CD14-positive monocyte (primary cell): ENCODE measurements around the gene RASD2. TPM values are rescaled to one million over a fixed set of nuclear protein-coding genes. Genes with fewer than 3 reads are reported as not detected.

Experiments used
- DNase-seq, 3 donors: peaks; one replicate each; pipeline ENCODE4 v3.0.0-alpha.2; 2011 to 2022
- H2AFZ ChIP-seq: 2 replicates; pipeline ENCODE4 v1.6.0; 2012; ENCODE audit warnings: mild to moderate bottlenecking, low read depth, low read length, inconsistent platforms; ENCODE audit not compliant: insufficient read depth, poor library complexity, severe bottlenecking
- H3K27ac ChIP-seq, 2 donors: 1 replicate in 1 of 2; 2 replicates in 1 of 2; pipeline ENCODE4 v1.5.1; 2012 to 2013; ENCODE audit warnings: low read length in 2 of 2, control low read depth in 1 of 2, inconsistent platforms in 1 of 2, low read depth in 1 of 2, mild to moderate bottlenecking in 1 of 2
- H3K27me3 ChIP-seq, 2 donors: one replicate each; pipeline versions ENCODE4 v1.6.0 to v1.6.1; 2011 to 2013; ENCODE audit warnings: low read length in 2 of 2; ENCODE audit not compliant: control insufficient read depth in 2 of 2, insufficient read depth in 2 of 2
- H3K36me3 ChIP-seq, 2 donors: replicated peaks in 1 of 2; 1 replicate in 1 of 2; 2 replicates in 1 of 2; pipeline versions ENCODE4 v1.5.1 to v1.6.1; 2012 to 2013; ENCODE audit warnings: low read length in 2 of 2, control low read depth in 1 of 2, inconsistent platforms in 1 of 2, mild to moderate bottlenecking in 1 of 2; ENCODE audit not compliant: insufficient read depth in 2 of 2, control insufficient read depth in 1 of 2
- H3K4me1 ChIP-seq, 2 donors: 1 replicate in 1 of 2; 2 replicates in 1 of 2; pipeline versions ENCODE4 v1.5.1 to v1.6.1; 2012 to 2013; ENCODE audit warnings: low read length in 2 of 2, control low read depth in 1 of 2, inconsistent platforms in 1 of 2, mild to moderate bottlenecking in 1 of 2, moderate library complexity in 1 of 2; ENCODE audit not compliant: insufficient read depth in 2 of 2, control insufficient read depth in 1 of 2
- H3K4me2 ChIP-seq: replicated peaks from 2 replicates; pipeline ENCODE3; 2012; ENCODE audit warnings: low read length, moderate library complexity, mild to moderate bottlenecking; ENCODE audit not compliant: poor library complexity, severe bottlenecking; ENCODE audit errors: extremely low read depth
- H3K4me3 ChIP-seq, 3 experiments: fragments of 200-600 bp in 1 of 3; sonication (generic) in 1 of 3; replicated peaks in 1 of 3; 1 replicate in 2 of 3; 2 replicates in 1 of 3; pipeline ENCODE4 v1.5.1; 2011 to 2013; ENCODE audit warnings: low read length in 3 of 3, mild to moderate bottlenecking in 3 of 3, control low read depth in 2 of 3, low read depth in 2 of 3, inconsistent platforms in 1 of 3, moderate library complexity in 1 of 3
- H3K79me2 ChIP-seq: 2 replicates; pipeline ENCODE4 v1.6.0; 2012; ENCODE audit warnings: mild to moderate bottlenecking, control low read depth, inconsistent platforms, low read length, moderate library complexity; ENCODE audit not compliant: insufficient read depth
- H3K9ac ChIP-seq: 2 replicates; pipeline ENCODE4 v1.6.0; 2017; ENCODE audit warnings: low read length, mild to moderate bottlenecking; ENCODE audit not compliant: insufficient read depth, poor library complexity, severe bottlenecking
- H3K9me3 ChIP-seq, 2 donors: replicated peaks in 1 of 2; 1 replicate in 1 of 2; 2 replicates in 1 of 2; pipeline versions ENCODE4 v1.5.1 to v1.6.1; 2012 to 2013; ENCODE audit warnings: low read length in 2 of 2, control low read depth in 1 of 2; ENCODE audit not compliant: control insufficient read depth in 1 of 2, insufficient read depth in 1 of 2
- H4K20me1 ChIP-seq: 2 replicates; pipeline ENCODE4 v1.6.0; 2012; ENCODE audit warnings: mild to moderate bottlenecking, low read length, control low read depth, moderate library complexity; ENCODE audit not compliant: insufficient read depth
- H3K27ac Mint-ChIP-seq, 7 donors: one replicate each; pipeline ENCODE4 v1.8.0; 2020; ENCODE audit warnings: mild to moderate bottlenecking in 7 of 7, mixed read lengths in 7 of 7, moderate library complexity in 6 of 7, inconsistent platforms in 2 of 7
- H3K27me3 Mint-ChIP-seq, 3 donors: one replicate each; pipeline ENCODE4 v1.8.0; 2021 to 2022; ENCODE audit warnings: low read depth in 3 of 3, mild to moderate bottlenecking in 3 of 3, mixed read lengths in 3 of 3, moderate library complexity in 3 of 3, inconsistent platforms in 1 of 3
- H3K36me3 Mint-ChIP-seq, 2 donors: one replicate each; pipeline ENCODE4 v1.8.0; 2020; ENCODE audit warnings: mixed read lengths in 2 of 2, inconsistent platforms in 1 of 2, mild to moderate bottlenecking in 1 of 2
- H3K4me1 Mint-ChIP-seq: one replicate; pipeline ENCODE4 v1.8.0; 2020; ENCODE audit warnings: mild to moderate bottlenecking, mixed read lengths
- H3K4me3 Mint-ChIP-seq, 2 donors: one replicate each; pipeline ENCODE4 v1.8.0; 2020; ENCODE audit warnings: mild to moderate bottlenecking in 2 of 2, mixed read lengths in 2 of 2, moderate library complexity in 1 of 2
- H3K9me3 Mint-ChIP-seq, 7 donors: one replicate each; pipeline ENCODE4 v1.8.0; 2020 to 2022; ENCODE audit warnings: mixed read lengths in 7 of 7, mild to moderate bottlenecking in 6 of 7, moderate library complexity in 6 of 7, inconsistent platforms in 2 of 7
- WGBS: methylation state at CpG from one replicate; pipeline ENCODE4 v1.1.5; 2013; ENCODE audit warnings: missing lambda C conversion rate; ENCODE audit not compliant: insufficient coverage; 5-methylcytosine and 5-hydroxymethylcytosine counted together
- intact Hi-C, 2 donors: fragments of 100-400 bp; cut with micrococcal nuclease; formaldehyde crosslinking; loops; one replicate each; pipeline versions ENCODE4 v1.15.0 to v1.15.1; 2023
- polyA plus RNA-seq, 3 donors: library from polyadenylated mRNA; depleted of rRNA in 1 of 3; unstranded in 2 of 3; stranded (reverse) in 1 of 3; fragments of 300-500 nt in 2 of 3; fragments of >200 nt in 1 of 3; fragmentation: Illumina TruSeq in 2 of 3; gene quantifications; 1 replicate in 2 of 3; 2 replicates in 1 of 3; pipeline ENCODE4 v1.2.3, GENCODE V29; 2012 to 2021
- TF ChIP-seq, protein P1 (sequence below): fragments of 200-600 bp; IDR thresholded peaks from one replicate; pipeline ENCODE4 v1.8.0; 2022; ENCODE audit warnings: antibody characterized with exemption, mild to moderate bottlenecking

The RASD2 gene
- polyA plus RNA-seq, 3 donors = 0.29 TPM; not detected in 2

DNA sequence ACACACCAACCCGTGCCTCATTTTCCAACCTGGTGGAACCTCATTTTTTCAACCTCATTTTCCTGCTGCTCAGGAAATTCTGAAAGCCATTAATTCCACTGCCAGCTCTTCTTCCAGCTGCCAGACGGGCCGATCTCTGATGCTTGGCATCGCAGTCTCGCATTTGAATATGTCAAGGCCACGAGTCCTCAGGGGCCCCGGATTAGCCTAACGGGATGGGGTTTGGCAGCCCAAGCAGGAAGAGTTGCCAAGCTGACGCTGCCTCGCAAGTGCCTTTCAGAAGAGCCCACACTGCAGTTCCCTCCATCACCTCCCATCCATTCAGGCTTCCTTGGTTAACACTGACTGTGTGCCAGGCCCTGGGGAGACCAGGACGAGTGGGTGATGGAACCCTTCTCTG lies 8.7 kb downstream of the RASD2 start:
- no peak overlapping the region for H3K27ac Mint-ChIP-seq
- no peaks in the 10 kb centered on the region for H3K36me3 Mint-ChIP-seq
- TF ChIP-seq, protein P1, sequence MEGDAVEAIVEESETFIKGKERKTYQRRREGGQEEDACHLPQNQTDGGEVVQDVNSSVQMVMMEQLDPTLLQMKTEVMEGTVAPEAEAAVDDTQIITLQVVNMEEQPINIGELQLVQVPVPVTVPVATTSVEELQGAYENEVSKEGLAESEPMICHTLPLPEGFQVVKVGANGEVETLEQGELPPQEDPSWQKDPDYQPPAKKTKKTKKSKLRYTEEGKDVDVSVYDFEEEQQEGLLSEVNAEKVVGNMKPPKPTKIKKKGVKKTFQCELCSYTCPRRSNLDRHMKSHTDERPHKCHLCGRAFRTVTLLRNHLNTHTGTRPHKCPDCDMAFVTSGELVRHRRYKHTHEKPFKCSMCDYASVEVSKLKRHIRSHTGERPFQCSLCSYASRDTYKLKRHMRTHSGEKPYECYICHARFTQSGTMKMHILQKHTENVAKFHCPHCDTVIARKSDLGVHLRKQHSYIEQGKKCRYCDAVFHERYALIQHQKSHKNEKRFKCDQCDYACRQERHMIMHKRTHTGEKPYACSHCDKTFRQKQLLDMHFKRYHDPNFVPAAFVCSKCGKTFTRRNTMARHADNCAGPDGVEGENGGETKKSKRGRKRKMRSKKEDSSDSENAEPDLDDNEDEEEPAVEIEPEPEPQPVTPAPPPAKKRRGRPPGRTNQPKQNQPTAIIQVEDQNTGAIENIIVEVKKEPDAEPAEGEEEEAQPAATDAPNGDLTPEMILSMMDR = no peak

DNA sequence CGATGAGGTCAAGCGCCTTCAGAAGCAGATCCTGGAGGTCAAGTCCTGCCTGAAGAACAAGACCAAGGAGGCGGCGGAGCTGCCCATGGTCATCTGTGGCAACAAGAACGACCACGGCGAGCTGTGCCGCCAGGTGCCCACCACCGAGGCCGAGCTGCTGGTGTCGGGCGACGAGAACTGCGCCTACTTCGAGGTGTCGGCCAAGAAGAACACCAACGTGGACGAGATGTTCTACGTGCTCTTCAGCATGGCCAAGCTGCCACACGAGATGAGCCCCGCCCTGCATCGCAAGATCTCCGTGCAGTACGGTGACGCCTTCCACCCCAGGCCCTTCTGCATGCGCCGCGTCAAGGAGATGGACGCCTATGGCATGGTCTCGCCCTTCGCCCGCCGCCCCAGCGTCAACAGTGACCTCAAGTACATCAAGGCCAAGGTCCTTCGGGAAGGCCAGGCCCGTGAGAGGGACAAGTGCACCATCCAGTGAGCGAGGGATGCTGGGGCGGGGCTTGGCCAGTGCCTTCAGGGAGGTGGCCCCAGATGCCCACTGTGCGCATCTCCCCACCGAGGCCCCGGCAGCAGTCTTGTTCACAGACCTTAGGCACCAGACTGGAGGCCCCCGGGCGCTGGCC lies 11.0 kb downstream of the RASD2 start:
- no peaks in the 10 kb centered on the region for H3K4me1 ChIP-seq
- no peak overlapping the region for H3K4me2 ChIP-seq
- no peak overlapping the region for H3K27ac ChIP-seq
- no peaks in the 10 kb centered on the region for H3K79me2 ChIP-seq
- TF ChIP-seq, protein P1 = no peak
- no peaks in the 10 kb centered on the region for H4K20me1 ChIP-seq
- H3K4me3 ChIP-seq = no peak overlapping the region
- no peak overlapping the region for H2AFZ ChIP-seq
- H3K27me3 Mint-ChIP-seq = peaks cover 4 to 34% (median 7%) of the 10 kb centered on the region in 3 donors
- H3K27me3 ChIP-seq = no peaks in the 10 kb centered on the region
- H3K9ac ChIP-seq = no peak overlapping the region
- no peak overlapping the region for H3K27ac Mint-ChIP-seq
- WGBS = 96% methylated on average over 41 of the region's 43 CpGs
- intact Hi-C loops = no loop called here
- no peak for DNase-seq
- H3K9me3 ChIP-seq = no peaks in the 10 kb centered on the region
- no peak overlapping the region for H3K4me3 Mint-ChIP-seq
- H3K36me3 ChIP-seq = no peaks in the 10 kb centered on the region
- H3K4me1 Mint-ChIP-seq = peaks cover 5% of the 10 kb centered on the region
- no peaks in the 10 kb centered on the region for H3K36me3 Mint-ChIP-seq
- H3K9me3 Mint-ChIP-seq = peaks cover 0 to 2% (median 0%) of the 10 kb centered on the region in 7 donors

More for the DNA sequence above, 8.7 kb downstream of the RASD2 start:
- H3K27me3 ChIP-seq = peaks cover 0 to 2% of the 10 kb centered on the region in 2 donors
- Mint-ChIP-seq H3K4me3 (no peak overlapping the region), H3K27me3 (peaks cover 4 to 38% (median 6%) of the 10 kb centered on the region in 3 donors), H3K4me1 (peaks cover 5% of the 10 kb centered on the region), H3K9me3 (peaks cover 0 to 2% (median 0%) of the 10 kb centered on the region in 7 donors)
- no peak overlapping the region for H2AFZ ChIP-seq
- 72% methylated on average over 9 of the region's 11 CpGs for WGBS
- no peak for DNase-seq
- no peak overlapping the region for H3K4me2 ChIP-seq
- no peak overlapping the region for H3K27ac ChIP-seq
- intact Hi-C loops = loop anchor here in 1 of 2 donors (10.0 kb wide), 1 partner anchor 205 kb away; no protein-coding TSS in a partner anchor
- no peaks in the 10 kb centered on the region for H3K36me3 ChIP-seq
- no peaks in the 10 kb centered on the region for H3K4me1 ChIP-seq
- no peaks in the 10 kb centered on the region for H4K20me1 ChIP-seq
- no peaks in the 10 kb centered on the region for H3K9me3 ChIP-seq
- H3K79me2 ChIP-seq = no peaks in the 10 kb centered on the region
- no peak overlapping the region for H3K4me3 ChIP-seq
- no peak overlapping the region for H3K9ac ChIP-seq
